GM19239 (cell line): ENCODE measurements around the gene HSPG2.
A peak's percentile ranks its signal among the peaks of the same experiment; 100 is the strongest.

ENCODE experiments used
- DNase-seq: peaks from one replicate; pipeline ENCODE4 v3.0.0; 2011; ENCODE audit warnings: low spot score; ENCODE audit not compliant: insufficient read length
- FAIRE-seq: peaks from 2 replicates; lab custom pipeline; 2011; peaks lifted over from hg19 to GRCh38; lab: Jason Lieb, UNC

The HSPG2 gene

DNA sequence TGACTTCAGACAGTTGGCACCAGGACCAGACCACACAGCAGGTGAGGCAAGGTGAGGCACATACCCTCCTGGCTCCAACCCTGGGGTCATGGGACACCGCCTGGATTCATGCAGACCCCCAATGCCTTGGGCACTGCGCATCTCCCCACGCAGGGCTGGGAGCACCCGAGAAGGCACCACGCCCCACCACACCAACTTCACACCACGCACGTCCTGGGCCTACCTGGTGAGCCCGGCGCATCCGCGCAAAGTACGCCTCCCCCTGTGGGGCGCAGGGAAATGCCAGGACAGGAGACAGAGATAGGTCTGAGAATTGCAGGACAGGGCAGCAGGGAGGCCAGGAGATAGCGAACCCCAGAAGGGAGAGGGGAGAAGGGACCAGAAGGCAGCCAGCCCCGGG is 66.5 kb downstream of the HSPG2 start:
- no peak for FAIRE-seq
- no peak for DNase-seq

- DNase-seq (no peak), FAIRE-seq (no peak)
These were observed 67.4 kb downstream of the HSPG2 start for GRCh38 chr1:21869620-21870121.

DNA sequence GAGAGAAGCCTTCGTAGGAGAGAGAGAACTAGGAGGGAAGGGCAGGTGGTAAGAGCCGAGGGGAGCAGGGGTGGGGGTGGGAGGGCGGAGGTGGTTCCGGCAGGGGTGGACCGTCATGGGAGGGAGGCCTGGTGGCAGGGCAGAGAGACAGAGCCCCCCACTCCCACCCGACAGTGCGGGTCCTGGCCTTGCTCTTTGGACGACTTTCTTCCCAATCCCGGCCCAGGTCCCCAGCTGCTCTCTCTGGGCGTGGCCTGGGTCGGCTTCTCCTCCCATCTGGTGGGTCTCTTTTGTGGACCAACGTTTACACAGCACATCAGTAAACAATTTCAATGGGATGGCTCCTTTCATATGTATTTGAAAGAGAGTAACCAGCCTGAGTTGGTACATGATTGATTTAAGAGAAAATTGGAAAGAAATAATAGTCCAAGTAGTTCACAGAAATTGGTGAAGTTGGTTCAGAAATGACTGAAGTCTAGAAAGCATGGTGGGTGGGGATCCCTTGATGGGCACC is 68.1 kb downstream of the HSPG2 start:
- FAIRE-seq (no peak), DNase-seq (no peak)

- FAIRE-seq (no peak), DNase-seq (no peak)
These were observed 68.6 kb downstream of the HSPG2 start for GRCh38 chr1:21868482-21868881.

DNA sequence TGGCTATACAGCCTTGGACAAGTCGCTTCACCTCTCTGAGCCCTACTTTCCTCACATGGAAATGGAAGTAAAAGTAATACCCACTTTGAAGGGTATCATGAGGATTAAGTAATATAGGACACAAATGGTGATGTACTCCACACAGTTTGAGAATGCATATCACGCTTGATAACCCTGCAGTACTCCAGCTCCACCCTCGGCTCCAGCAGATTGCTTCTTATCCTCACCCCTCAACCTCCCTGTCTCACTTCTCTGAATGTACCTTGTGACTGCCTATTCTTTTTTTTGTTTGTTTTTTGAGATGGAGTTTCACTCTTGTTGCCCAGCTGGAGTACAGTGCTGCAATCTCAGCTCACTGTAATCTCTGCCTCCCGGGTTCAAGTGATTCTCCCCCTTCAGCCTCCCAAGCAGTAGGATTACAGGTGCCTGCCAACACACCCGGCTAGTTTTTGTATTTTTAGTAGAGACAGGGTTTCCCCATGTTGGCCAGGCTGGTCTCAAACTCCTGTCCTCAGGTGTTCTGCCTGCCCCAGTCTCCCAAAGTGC is 69.6 kb downstream of the HSPG2 start:
- no peak for FAIRE-seq
- no peak for DNase-seq

DNA sequence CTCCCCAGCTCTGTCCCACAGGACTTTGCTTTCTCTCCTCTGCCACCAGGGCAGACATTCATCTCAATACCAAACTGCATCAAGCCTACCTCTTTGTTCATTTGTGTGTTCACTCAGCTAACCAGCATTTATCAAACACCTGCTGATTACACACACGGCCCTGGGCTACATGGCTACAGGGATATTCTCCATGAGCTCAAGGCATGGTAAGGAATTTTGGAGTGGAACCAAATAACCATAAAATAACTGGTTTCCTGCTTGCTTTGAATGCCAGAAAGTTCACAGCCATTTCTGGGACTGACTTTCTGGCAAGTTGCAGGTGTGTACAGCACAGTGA is 70.4 kb downstream of the HSPG2 start:
- FAIRE-seq: peak; percentile 78
- no peak for DNase-seq

DNA sequence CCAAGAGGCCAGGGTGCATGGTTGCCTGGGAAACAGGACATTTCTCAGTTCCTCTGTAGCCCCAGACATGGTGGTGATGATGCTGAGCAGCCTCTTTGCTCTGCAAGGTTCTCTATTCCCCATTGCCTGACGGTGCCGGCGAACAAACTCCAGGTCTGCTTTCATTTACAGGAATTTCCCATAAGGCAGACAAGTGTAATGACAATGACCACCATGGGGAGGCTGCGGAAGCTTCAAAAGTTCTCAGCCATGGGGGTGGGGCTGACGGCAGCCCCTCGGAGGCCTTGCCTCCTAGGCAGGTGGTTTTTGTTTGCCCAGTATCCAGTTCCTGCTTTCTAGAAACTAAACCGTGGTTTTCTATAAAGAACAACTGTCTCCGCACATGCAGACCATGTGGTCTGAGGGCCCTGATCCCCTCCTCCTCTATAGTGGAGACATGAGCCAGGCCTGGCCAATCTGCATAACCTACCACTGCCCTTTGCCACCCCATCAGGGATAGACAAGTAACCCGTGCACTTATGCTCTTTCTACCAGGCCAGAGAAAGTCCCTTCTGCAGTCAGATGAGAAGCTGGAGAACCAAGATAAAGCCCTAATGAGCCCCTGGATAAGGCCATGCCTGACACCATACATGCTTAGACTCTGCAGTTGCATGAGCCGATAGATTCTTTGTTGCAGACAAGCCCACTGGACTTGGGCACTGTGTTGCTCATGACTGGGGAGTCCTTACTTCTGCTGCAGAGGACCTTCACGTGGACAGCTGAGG is 71.0 kb downstream of the HSPG2 start:
- peak; percentile 94 for FAIRE-seq
- DNase-seq: peak; percentile 81

DNA sequence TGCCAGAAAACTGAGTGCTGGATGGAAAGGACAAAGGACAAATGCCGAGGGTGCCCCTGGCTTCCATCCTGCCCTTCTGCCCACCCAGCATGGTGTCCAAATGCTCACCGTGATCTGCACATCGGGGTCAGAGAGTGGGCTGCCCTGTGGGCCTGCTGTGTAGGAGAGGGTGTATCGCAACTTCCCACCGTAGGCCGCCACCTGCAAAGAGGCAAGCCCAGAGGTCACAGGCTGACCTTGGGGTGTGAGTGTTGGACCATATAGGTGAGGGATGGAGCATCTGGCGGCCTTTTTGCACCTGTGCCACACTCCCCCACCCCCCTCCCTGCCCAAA is 71.5 kb downstream of the HSPG2 start:
- no peak for DNase-seq
- no peak for FAIRE-seq

- DNase-seq (no peak), FAIRE-seq (no peak)
These were observed 72.4 kb downstream of the HSPG2 start for GRCh38 chr1:21864730-21865129.

DNA sequence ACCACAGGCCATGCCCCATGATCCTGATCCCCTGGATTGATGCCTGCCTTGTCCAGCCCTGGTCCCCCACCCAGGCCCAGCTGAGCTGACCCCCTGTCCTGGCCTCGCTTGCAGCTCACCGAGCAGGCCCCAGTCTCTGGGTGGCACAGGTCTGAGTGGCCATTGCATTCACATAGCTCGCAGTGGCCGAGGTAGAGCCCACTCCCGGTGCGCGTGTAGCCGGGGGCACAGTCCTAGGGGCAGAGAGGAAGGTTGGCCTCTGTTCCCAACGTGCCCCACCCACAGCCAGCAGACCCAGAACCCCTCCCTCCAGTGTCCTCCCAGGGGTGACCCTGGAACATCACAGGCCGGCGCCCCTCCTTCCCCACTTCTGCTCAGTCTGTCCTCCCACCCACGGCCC is 73.1 kb downstream of the HSPG2 start:
- FAIRE-seq: no peak
- DNase-seq: no peak

GRCh38 chr1:21861602-21862429 is 75.3 kb downstream of the HSPG2 start:
- FAIRE-seq: no peak
- no peak for DNase-seq

DNA sequence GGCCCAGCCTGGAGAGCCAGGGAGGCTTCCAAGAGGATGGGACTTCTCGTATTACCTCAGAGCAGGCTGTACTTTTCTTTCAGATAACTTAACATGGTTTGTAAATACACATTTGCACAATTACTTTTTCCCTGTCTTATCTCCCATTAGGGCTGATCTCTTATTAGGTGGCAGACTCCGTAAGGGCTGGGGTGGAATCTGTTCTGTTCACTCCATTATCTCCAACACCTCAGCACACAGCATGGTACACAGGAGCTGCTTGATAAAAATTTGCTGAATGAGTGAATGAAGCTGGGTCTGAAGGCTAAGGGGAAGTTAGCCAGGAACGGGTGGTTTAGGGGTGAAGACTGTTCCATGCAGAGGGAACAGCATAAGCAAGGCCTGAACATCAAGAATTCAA is 76.1 kb downstream of the HSPG2 start:
- FAIRE-seq (no peak), DNase-seq (no peak)

DNA sequence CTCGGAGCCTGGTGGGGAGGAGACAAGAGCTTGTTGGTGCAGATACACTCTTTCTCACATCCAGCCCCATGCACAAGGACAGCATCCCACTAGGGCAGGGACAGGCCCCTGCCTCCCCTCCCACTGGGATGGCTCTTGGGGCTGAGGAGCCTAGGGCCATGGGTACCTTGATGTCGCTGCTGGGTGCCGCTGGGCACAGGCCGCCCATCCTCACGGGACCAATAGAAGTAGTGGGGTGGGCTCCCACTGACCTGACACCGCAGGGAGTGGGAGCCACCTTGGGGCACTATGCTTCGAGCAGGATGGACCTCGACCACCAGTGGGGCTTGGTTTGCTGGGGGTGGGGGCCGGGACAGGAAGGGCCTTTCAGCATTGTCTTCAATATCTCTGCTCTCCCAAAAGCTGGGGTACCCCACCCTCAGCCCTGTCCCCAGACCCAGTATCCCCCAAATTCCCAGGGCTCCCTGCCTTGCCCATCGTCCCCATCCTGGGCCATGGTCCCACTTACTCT is 77.4 kb downstream of the HSPG2 start:
- no peak for DNase-seq
- FAIRE-seq: no peak

DNA sequence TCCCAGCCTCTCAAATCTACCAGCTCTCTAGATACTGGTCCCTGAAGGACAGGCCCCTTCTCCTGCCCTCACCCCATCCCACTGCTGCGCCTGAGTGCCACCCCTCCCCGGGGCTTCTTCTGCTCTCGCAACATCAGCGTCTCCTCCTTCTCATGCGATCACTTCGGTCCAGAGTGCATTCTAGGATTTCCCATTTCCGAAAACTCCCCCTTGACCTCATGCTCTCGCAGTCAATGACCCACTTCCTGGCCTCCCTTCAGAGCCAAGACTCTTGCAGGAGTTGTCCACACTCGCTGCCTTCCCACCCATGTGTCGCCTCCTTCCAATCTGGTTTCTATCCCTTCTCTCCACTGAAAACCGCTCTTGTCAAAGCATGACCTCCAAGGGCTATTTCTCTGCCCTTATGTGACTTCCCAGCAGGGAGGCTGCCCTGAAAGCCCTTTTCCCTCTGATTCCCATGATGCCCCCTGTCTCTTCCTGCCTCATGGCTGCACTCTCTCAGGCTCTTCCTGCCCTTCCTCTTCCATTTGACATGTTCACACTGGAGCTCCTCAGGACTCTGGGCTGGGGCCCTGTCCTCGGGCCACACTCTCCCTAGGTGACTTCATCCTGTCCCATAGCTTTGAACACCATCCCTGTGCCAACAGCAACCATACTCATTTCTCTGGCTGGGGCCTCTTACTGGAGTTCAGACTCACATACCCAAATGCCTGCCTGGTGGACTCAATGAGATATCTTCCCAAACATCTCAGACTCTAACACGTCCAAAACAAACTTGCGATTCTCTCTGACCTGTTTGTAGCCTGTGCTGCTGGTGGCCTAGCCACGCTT is 79.1 kb downstream of the HSPG2 start:
- no peak for DNase-seq
- FAIRE-seq: no peak

DNA sequence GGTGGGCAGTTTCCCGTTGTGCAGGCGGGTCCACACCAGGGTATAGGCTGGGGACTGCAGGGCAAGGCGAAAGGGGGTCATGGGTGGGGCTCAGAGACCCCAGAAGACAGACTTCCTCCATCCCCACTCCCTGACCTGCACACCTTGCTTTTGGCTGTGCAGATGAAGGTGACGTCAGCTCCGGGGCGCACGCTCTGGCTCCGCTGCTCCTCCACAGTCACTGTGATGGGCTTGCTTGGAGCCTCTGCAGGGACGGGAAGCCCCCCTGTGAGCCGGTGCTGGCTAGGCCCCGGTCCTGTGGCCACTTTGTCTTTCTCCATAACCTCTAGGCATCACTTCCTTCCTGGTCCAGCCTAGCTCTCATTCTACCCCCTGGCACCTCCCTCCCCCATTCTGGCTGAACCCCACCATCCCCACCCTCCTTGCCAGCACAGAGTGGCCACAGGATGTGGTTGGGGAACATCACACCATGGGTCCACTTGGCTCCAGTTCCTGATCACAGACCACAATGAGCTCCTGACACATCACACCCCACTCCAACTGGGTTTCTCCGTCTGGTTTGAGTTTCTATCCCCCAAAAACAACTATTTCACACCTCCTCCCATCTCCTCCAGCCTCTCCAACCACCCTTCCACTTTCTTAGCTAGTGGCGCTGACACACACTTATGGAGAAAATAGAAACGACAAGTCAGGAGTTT is 79.8 kb downstream of the HSPG2 start:
- no peak for DNase-seq
- FAIRE-seq: no peak

GRCh38 chr1:21855257-21856096 is 81.6 kb downstream of the HSPG2 start:
- no peak for DNase-seq
- no peak for FAIRE-seq

GRCh38 chr1:21854751-21855131 is 82.4 kb downstream of the HSPG2 start:
- DNase-seq: no peak
- no peak for FAIRE-seq

GRCh38 chr1:21854090-21854750 is 82.9 kb downstream of the HSPG2 start:
- FAIRE-seq (no peak), DNase-seq (no peak)
